Endothelial cell of umbilical vein (primary cell): ENCODE measurements around the gene LPP. TPM values are rescaled to one million over a fixed set of nuclear protein-coding genes. Genes with fewer than 3 reads are reported as not detected.

Source experiments
- BruUV-seq: library from RNA; stranded (reverse); fragments of 400-500 nt; replicated peaks from 2 replicates; lab custom pipeline; 2021; lab: Mats Ljungman, UMichigan
- CTCF ChIA-PET: fragments of 300-600, 350-600 bp; sonication (Branson Sonifier 250); formaldehyde crosslinking; loops from one replicate; lab custom pipeline; 2021; ENCODE audit warnings: antibody characterized with exemption, inconsistent platforms; lab: Charles Lee
- POLR2A ChIA-PET: fragments of 300-600, 350-600 bp; sonication (Branson Sonifier 250); formaldehyde crosslinking; loops from one replicate; lab custom pipeline; 2021; ENCODE audit warnings: antibody characterized with exemption, inconsistent platforms; lab: Charles Lee
- DNase-seq: peaks from one replicate; pipeline ENCODE4 v3.0.0-alpha.2; 2011; ENCODE audit warnings: low read depth, low spot score
- FAIRE-seq: peaks from 2 replicates; lab custom pipeline; 2011; peaks lifted over from hg19 to GRCh38; lab: Jason Lieb, UNC
- H2AFZ ChIP-seq: 2 replicates; pipeline ENCODE4 v1.6.0; 2012; ENCODE audit warnings: low read depth, low read length, control low read depth, inconsistent platforms
- H3K27ac ChIP-seq: 2 replicates; pipeline ENCODE4 v1.5.1; 2011; ENCODE audit warnings: low read depth, mild to moderate bottlenecking, control low read depth, low read length, moderate library complexity; ENCODE audit not compliant: insufficient read depth
- H3K27me3 ChIP-seq, 2 experiments: 2 replicates each; pipeline versions ENCODE4 v1.6.0 to v1.6.1; 2011; ENCODE audit warnings: low read length in 2 of 2, mixed read lengths in 1 of 2; ENCODE audit not compliant: control insufficient read depth in 2 of 2, insufficient read depth in 2 of 2
- H3K36me3 ChIP-seq, 2 experiments: 2 replicates in 1 of 2; 3 replicates in 1 of 2; pipeline ENCODE4 v1.5.1; 2011; ENCODE audit warnings: low read length in 2 of 2, mild to moderate bottlenecking in 1 of 2, moderate library complexity in 1 of 2; ENCODE audit not compliant: control insufficient read depth in 2 of 2, insufficient read depth in 2 of 2; ENCODE audit errors: extremely low read depth in 1 of 2
- H3K4me1 ChIP-seq: 3 replicates; pipeline ENCODE4 v1.5.1; 2011; ENCODE audit warnings: mild to moderate bottlenecking, low read length; ENCODE audit not compliant: control insufficient read depth, insufficient read depth; ENCODE audit errors: extremely low read depth
- H3K4me2 ChIP-seq: 2 replicates; pipeline ENCODE4 v1.6.1; 2011; ENCODE audit warnings: low read length, control low read depth, mixed read lengths; ENCODE audit not compliant: insufficient read depth
- H3K4me3 ChIP-seq, 3 experiments: fragments of 200-600 bp in 1 of 3; sonication (generic), shearing (Covaris generic) in 1 of 3; replicated peaks in 1 of 3; 2 replicates each; pipeline ENCODE4 v1.5.1; 2011 to 2016; ENCODE audit warnings: control low read depth in 3 of 3, low read length in 3 of 3, mild to moderate bottlenecking in 2 of 3, inconsistent platforms in 1 of 3, low read depth in 1 of 3, moderate library complexity in 1 of 3; ENCODE audit not compliant: insufficient read depth in 1 of 3
- H3K79me2 ChIP-seq: 2 replicates; pipeline ENCODE4 v1.6.0; 2012; ENCODE audit warnings: low read length, inconsistent platforms; ENCODE audit not compliant: control insufficient read depth, insufficient read depth
- H3K9ac ChIP-seq: replicated peaks from 2 replicates; pipeline ENCODE3; 2011; ENCODE audit warnings: low read length, control low read depth; ENCODE audit not compliant: insufficient read depth; ENCODE audit errors: extremely low read depth
- H3K9me1 ChIP-seq: replicated peaks from 3 replicates; pipeline ENCODE4 v1.6.0; 2011; ENCODE audit warnings: mild to moderate bottlenecking, low read length; ENCODE audit not compliant: control insufficient read depth, insufficient read depth; ENCODE audit errors: extremely low read depth
- H3K9me3 ChIP-seq: replicated peaks from 2 replicates; pipeline ENCODE4 v1.5.1; 2012; ENCODE audit warnings: low read length, inconsistent platforms; ENCODE audit not compliant: control insufficient read depth, insufficient read depth
- H4K20me1 ChIP-seq: replicated peaks from 2 replicates; pipeline ENCODE3; 2011; ENCODE audit warnings: mild to moderate bottlenecking, low read length; ENCODE audit not compliant: control insufficient read depth, insufficient read depth; ENCODE audit errors: extremely low read depth
- EZH2 ChIP-seq: IDR thresholded peaks from 2 replicates; pipeline ENCODE4 v1.6.1; 2012; ENCODE audit warnings: borderline replicate concordance, low read depth, mild to moderate bottlenecking, moderate library complexity, low read length, inconsistent platforms; ENCODE audit not compliant: severe bottlenecking
- FOS ChIP-seq: IDR thresholded peaks from 2 replicates; pipeline ENCODE4 v1.6.1; 2011; ENCODE audit warnings: mild to moderate bottlenecking, low read length, moderate library complexity, borderline replicate concordance; ENCODE audit not compliant: insufficient read depth
- GATA2 ChIP-seq: IDR thresholded peaks from 2 replicates; pipeline ENCODE4 v1.7.0; 2011; ENCODE audit warnings: low read depth, mild to moderate bottlenecking, moderate library complexity, mixed read lengths, low read length; ENCODE audit not compliant: insufficient read length, insufficient read depth
- JUN ChIP-seq: IDR thresholded peaks from 2 replicates; pipeline ENCODE4 v1.6.1; 2011; ENCODE audit warnings: borderline replicate concordance, low read depth; ENCODE audit not compliant: insufficient read length, insufficient read depth
- MYC ChIP-seq: IDR thresholded peaks from one replicate; pipeline ENCODE4 v1.6.1; 2011; ENCODE audit warnings: mild to moderate bottlenecking, low read depth, low read length
- POLR2A ChIP-seq: IDR thresholded peaks from 2 replicates; pipeline ENCODE4 v1.6.1; 2012; ENCODE audit warnings: low read depth, mild to moderate bottlenecking, control low read depth, low read length
- POLR2AphosphoS5 ChIP-seq: IDR thresholded peaks from 2 replicates; pipeline ENCODE4 v1.6.1; 2012; ENCODE audit warnings: low read depth, mild to moderate bottlenecking, control low read depth, low read length, moderate library complexity; ENCODE audit not compliant: insufficient read depth
- dilution Hi-C: fragments of 300-500 bp; cut with MboI; formaldehyde crosslinking; loops from one replicate; pipeline ENCODE4 v1.15.0; 2019; ENCODE audit warnings: low sequenced_read_pairs; ENCODE audit not compliant: extremely low pct_ligation_motif_present
- intact Hi-C: fragments of 100-400 bp; cut with micrococcal nuclease; formaldehyde crosslinking; loops from one replicate; pipeline ENCODE4 v1.10.0; 2022
- polyA plus RNA-seq, 4 experiments: library from polyadenylated mRNA; depleted of rRNA in 3 of 4; stranded (reverse) in 3 of 4; unstranded in 1 of 4; fragments of >200 nt; gene quantifications; 2 replicates each; pipeline versions ENCODE4 v1.2.1 to v1.2.3, GENCODE V29; 2011 to 2012; ENCODE audit warnings: missing spikeins in 1 of 4
- total RNA-seq: library from RNA; stranded (reverse); gene quantifications from 2 replicates; pipeline ENCODE4 v1.2.3, GENCODE V29; 2021
- TF ChIP-seq, protein P1 (sequence below), 2 donors: IDR thresholded peaks; 1 replicate in 1 of 2; 2 replicates in 1 of 2; pipeline ENCODE4 v1.5.1; 2011; ENCODE audit warnings: low read length in 2 of 2, mild to moderate bottlenecking in 2 of 2, moderate library complexity in 2 of 2, control low read depth in 1 of 2, inconsistent platforms in 1 of 2, low read depth in 1 of 2; ENCODE audit not compliant: insufficient read depth in 1 of 2; ENCODE audit errors: extremely low read depth in 1 of 2
- TF ChIP-seq, protein P2 (sequence below): IDR thresholded peaks from 2 replicates; pipeline ENCODE4 v1.6.1; 2011; ENCODE audit not compliant: insufficient read depth, insufficient read length

LPP gene
- total and polyA plus RNA-seq, 2 donors (not counting 3 experiments of a cell fraction or from before 2014, with no cell fraction given), result 16.9 to 153 TPM

DNA sequence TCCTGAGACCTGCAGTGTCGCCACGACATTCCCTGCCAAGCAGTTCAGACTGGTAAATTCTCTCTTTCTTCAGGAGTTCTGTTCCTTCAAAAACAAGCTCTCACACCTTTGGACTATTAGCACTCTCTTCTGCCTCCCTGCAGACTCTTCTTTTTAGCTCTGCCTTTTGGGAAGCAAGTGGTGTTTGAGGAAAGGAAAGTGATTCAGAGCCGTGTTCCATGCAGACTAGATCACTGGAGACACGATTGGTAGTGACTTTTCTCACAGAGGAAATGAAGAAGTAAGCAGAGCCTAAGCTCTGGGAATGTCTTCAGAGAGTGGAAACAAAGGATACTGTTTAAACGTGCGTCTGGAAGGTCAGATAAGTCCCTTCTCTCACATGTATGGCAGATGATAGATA is 747.2 kb downstream of the LPP start:
- Histone ChIP-seq H3K4me1 (peaks cover 37% of the 10 kb centered on the region), H3K36me3 (no peaks in the 10 kb centered on the region), H2AFZ (peak overlapping the region; percentile 1), H3K4me2 (peak overlapping the region; percentile 67), H3K9me3 (no peaks in the 10 kb centered on the region), H3K9ac (peak overlapping the region; percentile 84), H3K4me3 (peak overlapping the region in 1 of 3 experiments; percentile 35), H4K20me1 (no peaks in the 10 kb centered on the region), H3K27me3 (no peaks in the 10 kb centered on the region), H3K9me1 (no peaks in the 10 kb centered on the region), H3K27ac (peak overlapping the region; percentile 100), H3K79me2 (no peaks in the 10 kb centered on the region)
- intact Hi-C loops (loop anchor here (2.0 to 5.0 kb wide), 2 partner anchors 394 to 638 kb away; no protein-coding TSS in a partner anchor), dilution Hi-C loops (no loop called here)
- CTCF ChIA-PET, result interaction anchor here (0.6 to 2.4 kb wide), 12 partner anchors 8 to 1163 kb away, joined by 3 to 15 read pairs (median 4); no protein-coding TSS in a partner anchor
- BruUV-seq, result TSS peak; percentile 72
- DNase-seq (peak; percentile 83), FAIRE-seq (no peak)
- POLR2A ChIA-PET, result interaction anchor here (0.6 to 1.5 kb wide), 3 partner anchors 19 to 751 kb away, joined by 3 to 5 read pairs (median 3); partner anchors contain the start of gene LPP
- no peak for TF ChIP-seq POLR2AphosphoS5
- TF ChIP-seq POLR2A, result peak; percentile 42
- no peak for TF ChIP-seq MYC
- TF ChIP-seq EZH2, result no peak
- TF ChIP-seq, protein P1, sequence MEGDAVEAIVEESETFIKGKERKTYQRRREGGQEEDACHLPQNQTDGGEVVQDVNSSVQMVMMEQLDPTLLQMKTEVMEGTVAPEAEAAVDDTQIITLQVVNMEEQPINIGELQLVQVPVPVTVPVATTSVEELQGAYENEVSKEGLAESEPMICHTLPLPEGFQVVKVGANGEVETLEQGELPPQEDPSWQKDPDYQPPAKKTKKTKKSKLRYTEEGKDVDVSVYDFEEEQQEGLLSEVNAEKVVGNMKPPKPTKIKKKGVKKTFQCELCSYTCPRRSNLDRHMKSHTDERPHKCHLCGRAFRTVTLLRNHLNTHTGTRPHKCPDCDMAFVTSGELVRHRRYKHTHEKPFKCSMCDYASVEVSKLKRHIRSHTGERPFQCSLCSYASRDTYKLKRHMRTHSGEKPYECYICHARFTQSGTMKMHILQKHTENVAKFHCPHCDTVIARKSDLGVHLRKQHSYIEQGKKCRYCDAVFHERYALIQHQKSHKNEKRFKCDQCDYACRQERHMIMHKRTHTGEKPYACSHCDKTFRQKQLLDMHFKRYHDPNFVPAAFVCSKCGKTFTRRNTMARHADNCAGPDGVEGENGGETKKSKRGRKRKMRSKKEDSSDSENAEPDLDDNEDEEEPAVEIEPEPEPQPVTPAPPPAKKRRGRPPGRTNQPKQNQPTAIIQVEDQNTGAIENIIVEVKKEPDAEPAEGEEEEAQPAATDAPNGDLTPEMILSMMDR (IDR thresholded peaks at IDR 0.05; ENCODE audit: extremely low read depth in 1 of 2, insufficient read depth in 1 of 2, low read depth in 1 of 2, low read length in 2 of 2), result no peak
- TF ChIP-seq GATA2, result peak; percentile 68
- TF ChIP-seq, protein P2, sequence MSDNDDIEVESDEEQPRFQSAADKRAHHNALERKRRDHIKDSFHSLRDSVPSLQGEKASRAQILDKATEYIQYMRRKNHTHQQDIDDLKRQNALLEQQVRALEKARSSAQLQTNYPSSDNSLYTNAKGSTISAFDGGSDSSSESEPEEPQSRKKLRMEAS, result no peak
- no peak for TF ChIP-seq JUN
- TF ChIP-seq FOS, result no peak
